IMR-90 (cell line): ENCODE data around the gene RIC8B. TPM values are rescaled to one million over a fixed set of nuclear protein-coding genes. Genes with fewer than 3 reads are reported as not detected.

Experiments
- ATAC-seq: fragments of 200-7000 bp; cut with Tn5 transposase; 2 replicates; pipeline ENCODE4 v1.9.1; 2020; ENCODE audit warnings: low read depth, mild to moderate bottlenecking, moderate library complexity
- BruUV-seq: library from RNA; stranded (reverse); fragments of 400-500 nt; replicated peaks from 2 replicates; lab custom pipeline; 2021; lab: Mats Ljungman, UMichigan
- CTCF ChIA-PET: fragments of 300-600 bp; formaldehyde crosslinking; extraction: SDS; loops from one replicate; lab custom pipeline; 2021; ENCODE audit warnings: antibody characterized with exemption; lab: Yijun Ruan, JAX
- POLR2A ChIA-PET: fragments of 300-600 bp; sonication (Branson Sonifier 250); formaldehyde crosslinking; loops from one replicate; lab custom pipeline; 2022; ENCODE audit warnings: antibody characterized with exemption; ENCODE audit not compliant: unreplicated experiment; lab: Charles Lee
- DNase-seq: peaks from one replicate; pipeline ENCODE4 v3.0.0; 2013
- H2AFZ ChIP-seq: replicated peaks from 2 replicates; pipeline ENCODE3; 2013; ENCODE audit warnings: low read length, mild to moderate bottlenecking; ENCODE audit not compliant: poor library complexity
- H2AK5ac ChIP-seq: 2 replicates; pipeline ENCODE4 v1.6.1; 2013; ENCODE audit warnings: low read depth, low read length, inconsistent platforms
- H2AK9ac ChIP-seq: replicated peaks from 2 replicates; pipeline ENCODE3; 2013; ENCODE audit warnings: mild to moderate bottlenecking, low read depth, low read length, moderate library complexity; ENCODE audit not compliant: poor library complexity
- H2BK120ac ChIP-seq: 2 replicates; pipeline ENCODE4 v1.6.1; 2013; ENCODE audit warnings: low read depth, low read length, inconsistent platforms
- H2BK15ac ChIP-seq: 3 replicates; pipeline ENCODE4 v1.6.1; 2013; ENCODE audit warnings: low read depth, low read length, inconsistent platforms
- H2BK20ac ChIP-seq: 2 replicates; pipeline ENCODE4 v1.6.1; 2013; ENCODE audit warnings: low read depth, mild to moderate bottlenecking, inconsistent platforms, low read length, moderate library complexity
- H2BK5ac ChIP-seq: 2 replicates; pipeline ENCODE4 v1.6.1; 2013; ENCODE audit warnings: mild to moderate bottlenecking, low read depth, low read length, inconsistent platforms; ENCODE audit not compliant: poor library complexity, severe bottlenecking
- H3K14ac ChIP-seq: replicated peaks from 2 replicates; pipeline ENCODE4 v1.6.1; 2013; ENCODE audit warnings: low read depth, low read length, inconsistent platforms
- H3K18ac ChIP-seq: 2 replicates; pipeline ENCODE4 v1.6.1; 2013; ENCODE audit warnings: low read depth, low read length, control low read depth
- H3K23ac ChIP-seq: 2 replicates; pipeline ENCODE4 v1.6.1; 2013; ENCODE audit warnings: low read depth, low read length, inconsistent platforms
- H3K27ac ChIP-seq: 2 replicates; pipeline ENCODE4 v1.5.1; 2013; ENCODE audit warnings: mild to moderate bottlenecking, control low read depth, low read length; ENCODE audit not compliant: insufficient read depth
- H3K27me3 ChIP-seq: 2 replicates; pipeline ENCODE4 v1.6.1; 2013; ENCODE audit warnings: low read length; ENCODE audit not compliant: control insufficient read depth, insufficient read depth
- H3K36me3 ChIP-seq: 2 replicates; pipeline ENCODE4 v1.6.1; 2013; ENCODE audit warnings: low read length, mixed read lengths; ENCODE audit not compliant: control insufficient read depth, insufficient read depth
- H3K4ac ChIP-seq: 2 replicates; pipeline ENCODE4 v1.6.1; 2013; ENCODE audit warnings: low read depth, low read length, inconsistent platforms
- H3K4me1 ChIP-seq: 2 replicates; pipeline ENCODE4 v1.6.1; 2013; ENCODE audit warnings: low read length, mixed read lengths; ENCODE audit not compliant: control insufficient read depth, insufficient read depth
- H3K4me2 ChIP-seq: 2 replicates; pipeline ENCODE4 v1.6.1; 2013; ENCODE audit warnings: low read depth, mild to moderate bottlenecking, control low read depth, low read length, moderate library complexity
- H3K4me3 ChIP-seq: 2 replicates; pipeline ENCODE4 v1.5.1; 2013; ENCODE audit warnings: low read depth, mild to moderate bottlenecking, control low read depth, low read length, moderate library complexity; ENCODE audit not compliant: insufficient read depth
- H3K56ac ChIP-seq: 2 replicates; pipeline ENCODE4 v1.6.1; 2013; ENCODE audit warnings: low read length, inconsistent platforms; ENCODE audit not compliant: insufficient read depth; ENCODE audit errors: extremely low read depth
- H3K79me1 ChIP-seq, 2 experiments: 2 replicates each; pipeline ENCODE4 v1.6.1; 2013; ENCODE audit warnings: low read length in 2 of 2, inconsistent platforms in 1 of 2, low read depth in 1 of 2
- H3K9ac ChIP-seq: 2 replicates; pipeline ENCODE4 v1.6.1; 2013; ENCODE audit warnings: low read depth, low read length, control low read depth
- H3K9me1 ChIP-seq: 2 replicates; pipeline ENCODE4 v1.6.1; 2013; ENCODE audit warnings: low read length, inconsistent platforms; ENCODE audit not compliant: insufficient read depth
- H3K9me3 ChIP-seq: 2 replicates; pipeline ENCODE4 v1.6.1; 2013; ENCODE audit warnings: low read length; ENCODE audit not compliant: control insufficient read depth, insufficient read depth
- H4K20me1 ChIP-seq: 2 replicates; pipeline ENCODE4 v1.6.1; 2013; ENCODE audit warnings: low read length, inconsistent platforms; ENCODE audit not compliant: insufficient read depth
- H4K5ac ChIP-seq: 2 replicates; pipeline ENCODE4 v1.6.1; 2013; ENCODE audit warnings: mild to moderate bottlenecking, low read depth, low read length, control low read depth
- H4K8ac ChIP-seq, 2 experiments: 2 replicates each; pipeline ENCODE4 v1.6.1; 2013; ENCODE audit warnings: low read depth in 2 of 2, low read length in 2 of 2, control low read depth in 1 of 2, inconsistent platforms in 1 of 2
- H4K91ac ChIP-seq: 2 replicates; pipeline ENCODE4 v1.6.1; 2013; ENCODE audit warnings: low read depth, low read length, inconsistent platforms; ENCODE audit not compliant: insufficient read depth
- BHLHE40 ChIP-seq: fragments of 150-350 bp; IDR thresholded peaks from 2 replicates; pipeline ENCODE4 v1.6.1; 2016; ENCODE audit warnings: mild to moderate bottlenecking, low read depth, low read length
- CEBPB ChIP-seq: IDR thresholded peaks from 2 replicates; pipeline ENCODE4 v1.6.1; 2012; ENCODE audit warnings: low read depth, low read length, improper control_type of control experiment
- CHD1 ChIP-seq: IDR thresholded peaks from 2 replicates; pipeline ENCODE4 v1.6.1; 2012; ENCODE audit warnings: low read depth, low read length, improper control_type of control experiment
- CTCF ChIP-seq: conservative IDR thresholded peaks from 2 replicates; pipeline ENCODE4 v1.5.1; 2012; ENCODE audit warnings: mild to moderate bottlenecking, low read depth, low read length, improper control_type of control experiment
- FOS ChIP-seq: fragments of 150-350 bp; IDR thresholded peaks from 2 replicates; pipeline ENCODE4 v1.6.1; 2016; ENCODE audit warnings: low read depth, low read length
- MAZ ChIP-seq: IDR thresholded peaks from 2 replicates; pipeline ENCODE4 v1.6.1; 2012; ENCODE audit warnings: low read depth, mild to moderate bottlenecking, low read length, improper control_type of control experiment, moderate library complexity, borderline replicate concordance
- MXI1 ChIP-seq: IDR thresholded peaks from 2 replicates; pipeline ENCODE4 v1.6.1; 2012; ENCODE audit warnings: low read depth, mild to moderate bottlenecking, low read length, moderate library complexity, borderline replicate concordance
- NFE2L2 ChIP-seq: fragments of 150-350 bp; IDR thresholded peaks from 2 replicates; pipeline ENCODE4 v1.6.1; 2016; ENCODE audit warnings: low read depth, mild to moderate bottlenecking, low read length
- POLR2A ChIP-seq: IDR thresholded peaks from 2 replicates; pipeline ENCODE4 v1.6.1; 2012; ENCODE audit warnings: mild to moderate bottlenecking, low read depth, low read length
- RAD21 ChIP-seq: IDR thresholded peaks from 2 replicates; pipeline ENCODE4 v1.6.1; 2012; ENCODE audit warnings: low read length, improper control_type of control experiment
- RCOR1 ChIP-seq: IDR thresholded peaks from 2 replicates; pipeline ENCODE4 v1.6.1; 2012; ENCODE audit warnings: mild to moderate bottlenecking, low read length, improper control_type of control experiment; ENCODE audit not compliant: insufficient replicate concordance
- RFX5 ChIP-seq: IDR thresholded peaks from 2 replicates; pipeline ENCODE4 v1.8.0; 2012; ENCODE audit warnings: low read depth, mild to moderate bottlenecking, low read length, moderate library complexity
- USF2 ChIP-seq: fragments of 150-350 bp; IDR thresholded peaks from 2 replicates; pipeline ENCODE4 v1.6.1; 2017; ENCODE audit warnings: mild to moderate bottlenecking, antibody characterized with exemption, low read length, low read depth
- WGBS, 2 experiments: methylation state at CpG; one replicate each; pipeline versions ENCODE4 v1.1.5 to v1.1.7; 2013; ENCODE audit warnings: missing lambda C conversion rate in 2 of 2; ENCODE audit not compliant: insufficient read length in 1 of 2; ENCODE audit errors: extremely low coverage in 2 of 2; 5-methylcytosine and 5-hydroxymethylcytosine counted together
- dilution Hi-C: fragments of 300-500 bp; cut with HindIII; formaldehyde crosslinking; loops from one replicate; pipeline ENCODE4 v1.14.3; 2018; ENCODE audit warnings: low sequenced_read_pairs; ENCODE audit not compliant: unreplicated experiment
- in situ Hi-C: fragments of 300-500 bp; cut with MboI; formaldehyde crosslinking; loops from 3 replicates; pipeline ENCODE4 v1.14.3; 2019; ENCODE audit warnings: low sequenced_read_pairs, inconsistent platforms, mixed read lengths
- intact Hi-C: fragments of 100-400 bp; cut with micrococcal nuclease; formaldehyde crosslinking; loops from 2 replicates; pipeline ENCODE4 v1.10.0; 2022
- polyA plus RNA-seq, 3 experiments: library from polyadenylated mRNA; depleted of rRNA; stranded (reverse); fragments of >200 nt; gene quantifications; 2 replicates each; pipeline ENCODE4 v1.2.3, GENCODE V29; 2012; ENCODE audit warnings: low replicate concordance in 1 of 3
- total RNA-seq: library from RNA; depleted of rRNA; stranded (reverse); fragments of >200 nt; gene quantifications from 2 replicates; pipeline ENCODE4 v1.2.3, GENCODE V29; 2012
- TF ChIP-seq, protein P1 (sequence below): fragments of 150-350 bp; IDR thresholded peaks from 2 replicates; pipeline ENCODE4 v1.6.1; 2016; ENCODE audit warnings: low read depth, mild to moderate bottlenecking, low read length, moderate library complexity, borderline replicate concordance

The RIC8B gene
- total and polyA plus RNA-seq, 2 of the 4 experiments (the other 2 are of a cell fraction), result 5.5 to 19.5 TPM

- Histone ChIP-seq H3K9ac (no peak overlapping the region), H2BK5ac (no peak overlapping the region), H3K4me1 (no peaks in the 10 kb centered on the region), H2AFZ (no peak overlapping the region), H4K5ac (no peak overlapping the region), H2AK9ac (no peak overlapping the region), H2BK20ac (no peak overlapping the region), H2BK15ac (no peak overlapping the region), H3K14ac (no peak overlapping the region), H3K27me3 (no peaks in the 10 kb centered on the region), H2BK120ac (no peak overlapping the region), H3K27ac (no peak overlapping the region), H3K56ac (no peak overlapping the region), H3K9me3 (no peaks in the 10 kb centered on the region), H3K18ac (no peak overlapping the region), H3K23ac (no peak overlapping the region), H3K79me1 (peaks cover 0 to 6% of the 10 kb centered on the region in 2 experiments; a peak in 2 of 4 replicates), H4K8ac (no peak overlapping the region), H3K9me1 (no peaks in the 10 kb centered on the region), H4K91ac (no peak overlapping the region), H4K20me1 (no peaks in the 10 kb centered on the region), H3K4me3 (no peak overlapping the region), H3K4me2 (no peak overlapping the region), H3K4ac (no peak overlapping the region), H2AK5ac (no peak overlapping the region), H3K36me3 (peaks cover 5% of the 10 kb centered on the region)
- WGBS, 2 experiments, result no CpG with 5 or more reads among the region's 4 CpGs
- no peak for DNase-seq
- BruUV-seq, result no TSS peak
- intact Hi-C loops (no loop called here), in situ Hi-C loops (no loop called here), dilution Hi-C loops (no loop called here)
- TF ChIP-seq CHD1, result no peak
- TF ChIP-seq MXI1, result no peak
- no peak for TF ChIP-seq BHLHE40
- no peak for TF ChIP-seq RFX5
- TF ChIP-seq, protein P1, sequence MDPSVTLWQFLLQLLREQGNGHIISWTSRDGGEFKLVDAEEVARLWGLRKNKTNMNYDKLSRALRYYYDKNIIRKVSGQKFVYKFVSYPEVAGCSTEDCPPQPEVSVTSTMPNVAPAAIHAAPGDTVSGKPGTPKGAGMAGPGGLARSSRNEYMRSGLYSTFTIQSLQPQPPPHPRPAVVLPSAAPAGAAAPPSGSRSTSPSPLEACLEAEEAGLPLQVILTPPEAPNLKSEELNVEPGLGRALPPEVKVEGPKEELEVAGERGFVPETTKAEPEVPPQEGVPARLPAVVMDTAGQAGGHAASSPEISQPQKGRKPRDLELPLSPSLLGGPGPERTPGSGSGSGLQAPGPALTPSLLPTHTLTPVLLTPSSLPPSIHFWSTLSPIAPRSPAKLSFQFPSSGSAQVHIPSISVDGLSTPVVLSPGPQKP, result no peak
- TF ChIP-seq NFE2L2, result no peak
- no peak for TF ChIP-seq FOS
- no peak for TF ChIP-seq POLR2A
- no peak for TF ChIP-seq RCOR1
- TF ChIP-seq CTCF, result no peak
- TF ChIP-seq CEBPB, result no peak
- TF ChIP-seq MAZ, result no peak
- no peak for TF ChIP-seq RAD21
- no peak for TF ChIP-seq USF2
- ChIA-PET POLR2A (no interaction called here), CTCF (no interaction called here)
- ATAC-seq, result no peak
Observed at GRCh38 chr12:106801830-106802533, 27.5 kb downstream of the RIC8B start.
